Amygdala (tissue), 56 donors: ENCODE data around the gene WNT9B.
A peak's percentile ranks its signal among the peaks of the same experiment; 100 is the strongest.

ENCODE experiments used
- DNase-seq, 56 donors: peaks; one replicate each; lab custom pipeline; 2025; lab: John Stamatoyannopoulos, UW

The WNT9B gene

DNA sequence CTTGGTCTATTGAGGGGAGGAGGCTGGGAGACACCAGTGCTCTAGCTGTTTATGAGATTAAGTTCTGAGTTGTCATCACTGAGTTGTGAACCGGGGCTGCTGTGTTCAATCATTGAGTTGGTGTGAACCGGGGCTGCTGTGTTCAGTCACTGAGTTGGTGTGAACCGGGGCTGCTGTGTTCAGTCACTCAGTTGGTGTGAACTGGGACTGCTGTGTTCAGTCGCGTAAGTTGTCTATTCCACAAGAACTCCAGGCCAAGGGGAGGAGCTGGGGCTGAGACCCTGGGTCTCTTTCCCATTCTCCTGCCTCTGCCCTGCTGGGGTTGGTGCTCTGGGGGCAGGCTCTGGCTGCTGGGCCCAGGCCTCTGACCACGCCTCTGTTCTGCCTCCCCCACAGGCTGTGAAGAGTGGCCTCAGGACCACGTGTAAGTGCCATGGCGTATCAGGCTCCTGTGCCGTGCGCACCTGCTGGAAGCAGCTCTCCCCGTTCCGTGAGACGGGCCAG lies 24.5 kb downstream of the WNT9B start:
- DNase-seq = no peak

DNA sequence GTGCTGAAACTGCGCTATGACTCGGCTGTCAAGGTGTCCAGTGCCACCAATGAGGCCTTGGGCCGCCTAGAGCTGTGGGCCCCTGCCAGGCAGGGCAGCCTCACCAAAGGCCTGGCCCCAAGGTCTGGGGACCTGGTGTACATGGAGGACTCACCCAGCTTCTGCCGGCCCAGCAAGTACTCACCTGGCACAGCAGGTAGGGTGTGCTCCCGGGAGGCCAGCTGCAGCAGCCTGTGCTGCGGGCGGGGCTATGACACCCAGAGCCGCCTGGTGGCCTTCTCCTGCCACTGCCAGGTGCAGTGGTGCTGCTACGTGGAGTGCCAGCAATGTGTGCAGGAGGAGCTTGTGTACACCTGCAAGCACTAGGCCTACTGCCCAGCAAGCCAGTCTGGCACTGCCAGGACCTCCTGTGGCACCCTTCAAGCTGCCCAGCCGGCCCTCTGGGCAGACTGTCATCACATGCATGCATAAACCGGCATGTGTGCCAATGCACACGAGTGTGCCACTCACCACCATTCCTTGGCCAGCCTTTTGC lies 25.0 kb downstream of the WNT9B start:
- DNase-seq = no peak

DNA sequence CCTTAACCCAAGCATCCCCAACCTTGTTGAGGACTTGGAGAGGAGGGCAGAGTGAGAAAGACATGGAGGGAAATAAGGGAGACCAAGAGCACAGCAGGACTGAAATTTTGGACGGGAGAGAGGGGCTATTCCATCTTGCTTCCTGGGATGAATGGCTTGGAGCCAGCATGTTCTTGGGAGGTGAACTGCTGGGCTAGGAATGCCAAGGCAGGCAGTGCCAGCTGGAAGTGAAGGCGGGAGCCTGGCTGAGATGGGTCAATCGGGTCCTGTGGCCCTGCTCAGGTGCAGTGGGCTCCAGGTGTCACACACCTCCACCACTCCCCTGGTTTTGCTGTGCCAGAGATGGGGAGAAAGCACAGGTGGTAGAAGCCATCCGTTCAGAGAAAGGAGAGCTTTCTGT lies 25.5 kb downstream of the WNT9B start:
- DNase-seq = no peak

DNA sequence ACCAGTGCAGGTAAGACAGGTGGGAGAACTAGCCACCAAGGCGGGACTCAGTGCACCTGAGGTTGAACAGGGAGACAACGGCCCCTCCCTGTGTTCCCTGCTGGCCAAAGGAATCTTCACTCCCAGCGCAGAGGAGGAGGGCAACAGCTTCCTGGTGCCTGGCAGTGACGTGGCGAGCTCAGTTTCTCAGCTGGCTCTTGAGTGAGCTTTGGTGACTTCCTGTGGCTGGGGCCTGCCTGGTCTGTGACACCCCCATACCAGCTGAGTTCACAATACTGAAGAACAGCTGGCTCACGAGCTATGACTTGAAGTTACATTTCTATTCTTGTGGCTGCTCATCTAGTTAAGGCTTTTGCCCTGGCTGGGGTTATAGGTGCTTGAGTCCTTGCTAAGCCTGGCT lies 26.1 kb downstream of the WNT9B start:
- DNase-seq = no peak

DNA sequence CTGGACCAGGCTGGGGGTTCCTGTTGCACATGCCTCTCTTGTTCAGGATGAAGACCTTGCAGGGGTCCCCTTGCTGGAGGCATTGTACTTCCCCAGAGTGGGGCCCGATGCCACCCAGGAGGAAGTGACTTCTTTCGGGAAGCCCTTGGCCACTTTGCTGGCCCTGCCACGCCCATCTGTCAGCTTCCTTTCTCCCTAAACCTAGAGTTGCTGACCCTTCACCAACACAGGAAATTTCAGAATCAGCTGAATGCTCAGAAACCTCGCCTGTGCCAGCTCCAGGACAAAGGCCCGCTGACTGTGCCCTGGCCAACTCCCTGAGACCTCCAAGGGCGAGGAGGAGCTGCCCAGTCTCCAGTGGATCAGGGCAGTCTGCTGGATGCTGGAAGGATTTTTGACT lies 26.7 kb downstream of the WNT9B start:
- DNase-seq = peak in 17 of 56 donors; percentile 1 to 41 (median 11)

DNA sequence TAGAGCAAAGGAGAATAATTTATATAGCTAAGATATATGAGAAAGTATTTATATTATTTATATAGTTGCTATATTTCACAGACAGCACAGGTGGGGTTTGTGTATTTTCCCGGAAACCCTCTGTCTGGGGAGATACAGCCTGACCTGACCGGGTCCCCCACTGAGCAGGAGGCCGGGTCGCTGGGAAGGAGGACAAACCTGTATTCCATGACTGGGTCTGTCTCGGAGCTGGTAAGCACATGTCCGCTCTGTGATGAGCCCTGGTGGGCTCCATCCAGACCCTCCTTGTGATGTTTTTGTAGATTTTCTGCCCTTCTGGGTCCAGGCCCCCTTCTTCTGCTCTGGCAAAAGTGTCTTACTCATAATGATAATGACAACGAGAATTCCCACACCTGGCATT lies 27.7 kb downstream of the WNT9B start:
- DNase-seq = no peak

DNA sequence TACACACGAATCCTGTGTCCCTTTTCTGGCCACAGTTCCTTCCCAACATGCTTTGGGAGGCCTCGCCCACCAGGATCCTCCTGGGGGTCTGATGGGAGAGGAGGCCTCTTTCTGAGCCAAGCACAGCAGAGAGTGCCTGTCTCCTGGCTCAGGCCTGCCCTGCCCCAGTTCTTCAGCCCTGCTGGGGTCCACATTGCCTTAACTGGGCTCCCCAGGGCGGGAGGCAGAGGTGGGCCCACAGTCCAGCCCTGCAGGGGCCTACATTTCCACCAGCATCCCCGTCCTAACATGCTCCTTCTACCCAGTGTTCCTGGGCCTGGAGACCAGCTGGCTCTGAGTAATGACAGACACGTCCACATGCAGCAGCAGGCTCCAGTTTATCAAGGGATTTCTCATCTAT lies 29.6 kb downstream of the WNT9B start:
- DNase-seq = no peak

DNA sequence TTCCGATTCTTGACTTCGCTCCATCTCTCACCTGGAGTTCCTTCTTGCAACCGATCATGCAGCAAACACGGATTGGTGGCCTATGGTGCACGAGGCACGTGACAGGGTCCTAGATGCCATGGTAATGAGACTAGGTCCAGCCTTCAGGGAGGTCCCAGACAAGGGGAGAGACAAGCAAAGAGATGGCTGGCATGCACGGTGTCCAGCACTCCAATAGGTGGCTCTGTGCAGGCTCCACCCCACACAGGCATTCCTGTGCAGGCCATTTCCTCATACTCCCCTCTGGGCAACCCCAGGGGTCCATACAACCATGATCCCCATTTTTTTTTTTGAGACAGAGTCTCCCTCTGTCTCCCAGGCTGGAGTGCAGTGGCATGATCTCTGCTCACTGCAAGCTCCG lies 31.3 kb downstream of the WNT9B start:
- no peak for DNase-seq

DNA sequence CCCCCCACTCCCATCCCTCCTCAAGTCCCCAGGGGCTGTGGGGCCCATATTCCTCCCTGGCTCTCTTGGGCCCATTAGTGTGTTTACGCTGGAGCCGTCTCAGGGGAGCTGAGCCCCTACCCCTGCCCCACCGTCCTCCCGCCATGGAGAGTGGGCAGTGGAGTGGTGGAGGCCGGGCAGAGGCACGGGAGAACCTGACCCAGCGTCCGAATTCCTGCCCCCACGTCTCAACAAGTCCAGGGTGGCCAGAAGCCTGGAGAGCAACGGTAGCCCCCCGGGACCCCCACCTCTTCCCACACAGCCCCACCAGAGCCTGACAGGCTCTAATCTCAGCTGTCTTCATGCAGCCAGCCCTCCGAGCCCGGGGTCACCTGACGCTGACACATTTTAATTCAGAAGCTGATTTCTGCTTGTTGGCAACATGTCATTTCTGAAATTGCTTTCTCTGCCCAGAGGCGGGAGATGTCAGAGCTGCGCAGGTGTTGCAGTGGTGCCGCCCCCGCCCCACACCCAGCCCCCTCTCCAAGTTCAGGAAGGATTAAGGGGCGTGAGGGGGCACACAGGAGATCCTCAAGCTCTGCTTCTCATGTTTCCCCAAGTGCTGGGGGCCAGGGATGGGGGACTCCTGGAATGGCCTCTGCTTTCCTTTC lies 32.6 kb downstream of the WNT9B start:
- DNase-seq = no peak

DNA sequence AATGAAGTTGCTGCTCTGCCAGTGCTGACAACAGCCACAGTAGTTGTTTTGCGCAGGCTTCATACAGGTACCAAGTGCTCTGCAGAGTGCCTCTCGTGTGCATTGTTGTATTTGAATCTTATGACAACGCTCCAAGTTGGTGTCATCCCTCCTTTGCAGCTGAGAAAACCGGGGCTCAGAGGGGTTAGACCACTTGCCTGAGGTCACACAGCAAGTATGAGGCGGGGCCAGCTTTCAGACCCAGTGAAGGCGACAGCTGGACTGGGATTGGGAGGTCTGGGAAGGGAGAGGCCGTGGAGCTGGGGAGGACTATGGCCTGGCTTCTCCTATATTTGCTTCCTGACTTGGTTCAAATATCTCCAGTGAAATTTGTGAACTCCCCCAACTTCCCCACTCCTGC lies 33.2 kb downstream of the WNT9B start:
- DNase-seq = no peak

DNA sequence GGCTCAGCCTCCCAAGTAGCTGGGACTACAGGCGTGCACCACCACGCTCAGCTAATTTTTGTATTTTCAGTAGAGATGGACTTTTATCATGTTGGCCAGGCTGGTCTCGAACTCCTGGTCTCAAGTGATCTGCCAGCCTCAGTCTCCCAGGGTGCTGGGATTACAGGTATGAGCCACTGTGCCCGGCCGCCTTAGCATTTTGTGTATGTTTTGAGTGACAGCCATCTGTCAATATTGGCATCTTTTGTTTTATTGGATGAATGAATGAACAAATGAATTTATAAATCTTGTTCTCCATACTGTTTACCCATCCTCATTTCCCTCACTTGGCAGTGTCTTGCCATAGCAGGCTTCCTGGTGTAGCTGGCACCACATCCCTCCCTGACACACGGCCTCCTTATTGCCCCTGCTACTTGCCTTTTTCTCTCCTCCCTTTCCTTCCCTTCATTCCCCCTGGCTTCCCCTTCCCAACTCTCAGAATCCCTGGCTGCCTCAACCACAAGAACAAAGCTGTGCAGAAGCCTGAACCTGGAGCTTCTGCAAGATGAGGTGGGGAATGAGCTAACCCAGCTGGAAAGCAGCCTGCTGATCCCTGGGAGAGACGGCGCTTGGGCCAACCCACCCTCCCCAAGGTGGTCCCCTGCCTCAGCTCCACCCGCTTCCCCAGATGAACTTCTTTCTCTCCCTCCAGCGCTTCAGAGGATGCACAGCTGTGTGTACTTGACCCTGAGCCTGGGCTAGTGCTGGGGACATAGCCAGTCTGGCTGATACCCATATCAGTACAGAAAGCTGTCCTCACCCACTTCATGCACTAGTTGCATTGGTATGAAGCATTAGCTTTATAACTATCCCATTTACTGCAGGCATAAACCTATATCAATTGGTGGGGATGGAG lies 34.3 kb downstream of the WNT9B start:
- DNase-seq = no peak

DNA sequence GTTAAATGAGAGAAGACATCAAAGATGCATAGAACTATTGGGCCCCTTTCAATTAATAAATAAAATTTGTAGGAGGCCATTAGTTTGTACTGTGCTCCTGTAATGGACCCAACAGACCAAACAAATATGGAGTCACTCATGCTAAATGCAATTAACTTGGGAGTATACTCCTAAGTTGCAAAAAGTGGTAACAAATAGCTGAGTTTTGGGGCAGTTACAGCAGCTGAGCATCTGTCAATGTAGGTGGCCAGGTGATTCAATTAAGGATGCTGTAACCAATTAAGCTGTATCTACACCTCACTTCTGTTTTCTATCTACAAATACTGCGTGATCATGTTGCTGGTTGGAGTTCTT lies 34.9 kb downstream of the WNT9B start:
- DNase-seq = no peak

DNA sequence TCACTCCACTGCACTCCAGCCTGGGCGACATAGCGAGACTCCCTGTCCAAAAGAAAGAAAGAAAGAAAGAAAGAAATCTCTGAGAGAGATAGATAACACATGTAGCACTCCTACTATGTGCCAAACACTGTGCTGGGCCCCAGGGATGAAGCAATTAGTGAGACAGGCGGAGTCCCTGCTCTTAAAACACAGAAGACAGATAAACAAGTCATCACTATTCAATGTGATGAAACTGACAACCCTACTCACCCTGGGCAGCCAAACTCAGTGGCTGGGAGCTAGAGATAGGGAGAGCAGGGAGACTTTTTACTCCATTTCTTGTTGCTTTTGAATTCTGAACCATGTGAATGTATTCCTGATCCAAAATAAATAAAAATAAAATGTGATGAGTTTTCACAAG lies 36.3 kb downstream of the WNT9B start:
- no peak for DNase-seq

DNA sequence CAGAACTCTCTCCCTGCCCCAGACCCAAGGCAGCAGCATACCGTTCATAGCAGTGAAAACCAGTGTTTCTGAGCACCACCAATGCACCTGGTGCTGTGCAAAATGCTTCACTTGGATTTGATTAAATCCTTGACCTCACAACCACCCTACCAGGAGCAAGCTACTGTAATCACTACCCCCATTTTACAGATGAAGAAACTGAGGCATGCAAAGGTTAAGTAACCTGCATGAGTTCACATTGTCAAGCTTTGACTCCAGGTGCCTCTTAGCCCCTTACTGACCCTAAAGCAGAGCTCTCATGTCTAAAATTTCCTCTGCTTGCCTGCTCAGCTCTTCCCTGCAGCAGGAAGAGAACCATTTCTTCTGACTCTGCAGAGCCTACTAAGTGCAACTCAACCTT lies 37.3 kb downstream of the WNT9B start:
- no peak for DNase-seq

DNA sequence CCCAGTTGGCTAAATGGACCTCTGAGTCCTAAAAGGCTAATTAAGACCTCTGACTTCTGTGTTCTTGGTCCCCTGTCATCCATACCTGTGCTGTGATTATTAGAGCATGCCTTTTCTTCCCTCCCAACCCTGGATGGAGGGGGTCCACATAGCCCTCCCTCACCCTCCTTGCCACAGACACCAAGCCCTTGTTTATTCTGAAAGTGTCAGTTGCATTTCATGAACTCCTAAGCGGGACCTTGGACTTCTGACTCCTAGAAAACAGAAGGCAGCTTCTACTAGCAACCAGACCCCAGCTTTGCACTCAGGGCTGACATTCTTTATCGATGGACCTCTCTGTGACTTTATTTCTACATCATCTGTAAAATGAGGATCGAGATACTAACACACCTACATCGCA lies 38.1 kb downstream of the WNT9B start:
- DNase-seq = no peak

DNA sequence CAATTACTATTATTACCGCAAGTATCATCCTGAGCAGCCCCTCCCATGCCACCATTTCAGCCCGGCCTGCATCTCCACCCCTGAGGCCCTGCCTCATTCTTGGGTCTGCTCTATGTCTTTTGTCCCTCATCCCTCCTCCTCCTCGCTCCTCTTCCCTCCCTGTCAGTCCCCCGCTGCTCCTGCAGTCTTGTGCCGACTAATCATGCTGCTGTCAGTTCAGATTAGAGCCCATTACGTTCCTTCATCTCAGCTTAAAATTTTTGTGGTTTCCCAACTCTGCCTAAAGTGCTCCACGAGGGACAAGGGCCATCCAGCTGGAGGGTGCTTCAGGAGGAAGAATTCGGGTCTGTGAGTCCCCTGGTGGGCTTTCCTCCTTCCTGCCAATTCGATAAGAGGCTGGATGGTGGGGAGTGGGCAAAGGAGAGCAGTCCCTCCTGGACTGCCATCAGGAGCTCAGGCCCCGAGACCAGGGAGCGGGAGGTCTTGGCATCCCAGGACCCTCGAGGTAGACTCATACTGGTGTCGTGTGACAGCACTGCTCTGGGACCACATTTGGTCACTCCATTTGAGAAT lies 38.7 kb downstream of the WNT9B start:
- DNase-seq = no peak

DNA sequence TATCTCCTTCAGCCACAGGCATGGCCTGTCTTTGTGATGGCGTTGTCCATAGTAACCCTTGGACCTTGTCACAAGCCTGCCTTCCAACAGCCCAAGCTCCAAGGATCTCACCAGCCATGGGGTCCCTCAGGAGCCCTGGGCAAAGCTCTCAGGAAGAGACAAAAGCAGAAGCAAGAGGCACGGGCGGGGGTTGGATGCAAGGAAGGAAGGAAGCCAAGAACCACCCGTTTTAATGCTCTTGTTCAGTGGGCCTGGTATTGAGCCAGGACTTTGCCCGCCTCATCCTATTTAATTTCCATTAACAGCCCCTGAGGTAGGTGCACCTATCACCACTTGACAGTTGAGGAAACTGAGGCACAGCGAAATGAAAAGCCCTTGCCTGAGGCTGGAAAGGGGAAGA lies 39.3 kb downstream of the WNT9B start:
- DNase-seq = no peak

DNA sequence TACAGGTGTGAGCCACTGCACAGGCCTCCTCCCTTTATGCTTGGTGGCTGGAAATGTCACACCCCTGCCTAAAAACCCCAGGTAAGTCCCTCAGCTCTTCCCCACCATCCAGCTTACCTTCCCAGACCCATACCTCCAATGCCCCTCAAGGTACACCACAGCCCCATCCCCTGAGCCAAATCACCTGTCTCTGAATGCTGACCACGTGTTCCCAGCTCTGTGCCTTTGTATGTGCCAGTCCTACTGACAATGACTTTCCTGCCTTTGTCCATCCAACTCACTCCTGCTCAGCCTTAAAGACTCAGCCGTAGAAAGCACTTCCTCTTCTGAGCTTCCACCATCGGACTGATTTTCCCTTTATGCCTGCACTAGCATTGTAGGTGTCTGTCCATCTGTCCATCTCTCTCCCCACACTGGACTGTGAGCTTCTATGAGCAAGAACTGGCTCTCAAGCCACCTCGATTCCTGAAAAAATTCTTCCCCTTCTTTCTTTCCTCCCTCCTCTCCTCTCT lies 40.9 kb downstream of the WNT9B start:
- DNase-seq = no peak

DNA sequence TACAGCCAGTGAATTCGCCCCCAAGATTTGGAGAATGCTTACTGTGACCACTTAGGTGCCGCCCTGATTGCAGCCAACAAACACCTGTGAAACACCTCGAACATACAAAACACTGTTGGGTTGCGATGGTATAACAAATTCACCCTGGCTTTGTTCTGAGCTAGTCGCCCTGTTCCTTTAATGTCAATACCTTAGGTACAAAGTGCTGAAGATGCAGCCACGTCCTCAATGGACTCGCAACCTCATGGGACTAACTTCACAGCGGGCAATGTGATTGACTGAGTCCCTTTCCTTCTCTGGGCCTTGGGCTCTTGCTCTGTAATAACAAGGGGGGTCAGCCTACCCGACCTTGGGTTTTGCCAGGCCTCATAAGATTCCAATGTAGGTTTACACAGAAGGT lies 42.6 kb downstream of the WNT9B start:
- no peak for DNase-seq

DNA sequence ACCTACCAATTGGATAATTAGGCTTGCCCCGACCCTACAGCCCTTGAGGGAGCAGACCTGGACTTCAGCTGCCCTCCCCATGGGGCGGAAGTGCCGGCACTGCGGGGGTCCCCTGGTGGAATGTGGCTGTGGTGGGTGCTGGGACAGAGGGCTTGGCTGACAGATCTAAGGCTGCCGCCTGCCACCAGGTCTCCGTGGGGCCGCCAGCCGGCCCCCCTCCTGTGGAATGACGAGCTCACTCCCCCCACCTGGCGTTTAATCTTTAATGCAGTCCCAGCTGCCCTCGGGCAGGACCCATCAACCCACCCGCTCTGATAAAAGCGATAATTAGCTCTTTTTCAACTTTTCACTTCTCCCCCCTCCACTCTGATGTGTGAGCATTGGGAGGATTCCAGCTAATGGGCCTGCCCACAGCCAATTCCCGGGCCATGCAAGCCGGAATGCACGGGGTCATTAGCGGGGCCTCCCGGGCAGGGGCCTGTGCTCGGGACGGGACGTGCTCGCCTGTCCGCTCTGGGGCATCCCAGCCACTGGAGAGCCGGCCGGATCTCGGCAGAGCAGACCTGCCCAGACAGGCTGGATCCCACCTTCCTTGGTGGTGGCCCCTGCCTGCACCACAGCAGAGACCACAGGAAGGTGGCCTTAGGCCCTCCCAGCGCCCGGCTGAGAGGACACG lies 43.2 kb downstream of the WNT9B start:
- DNase-seq = no peak

DNA sequence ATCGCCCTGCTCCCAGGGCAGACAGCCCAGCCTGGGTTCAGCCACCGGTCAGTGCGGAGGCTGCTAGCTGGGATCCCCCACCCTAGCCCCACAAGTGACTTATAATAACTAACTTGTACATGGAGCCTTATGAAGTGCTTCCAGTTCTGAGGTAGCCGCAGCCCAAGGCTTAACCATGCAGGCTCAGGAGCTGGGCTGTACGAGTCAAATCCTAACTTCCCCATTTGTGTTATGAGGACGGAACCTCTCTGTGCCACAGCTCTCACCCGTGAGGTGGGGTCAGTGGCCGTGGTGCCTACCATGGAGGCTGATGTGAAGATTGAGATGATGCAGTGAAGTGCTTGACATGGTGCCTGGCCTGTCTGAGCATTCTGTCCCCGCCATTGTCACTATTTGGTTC lies 43.8 kb downstream of the WNT9B start:
- DNase-seq = no peak
